Uterus (tissue), 4 donors: ENCODE measurements around the gene OAS2. TPM values are rescaled to one million over a fixed set of nuclear protein-coding genes. Genes with fewer than 3 reads are reported as not detected.

Experiments
- DNase-seq, 2 donors: peaks; one replicate each; pipeline ENCODE4 v3.0.0-alpha.2; 2019 to 2020
- H3K27ac ChIP-seq, 2 donors: fragments of 200-600 bp; sonication (generic); 1 replicate in 1 of 2; 2 replicates in 1 of 2; pipeline ENCODE4 v1.5.1; 2016 to 2018
- H3K27me3 ChIP-seq, 2 donors: fragments of 200-600 bp; sonication (generic); one replicate each; pipeline ENCODE4 v1.5.1; 2018 to 2019; ENCODE audit warnings: control low read depth in 1 of 2
- H3K36me3 ChIP-seq, 2 donors: fragments of 200-600 bp; sonication (generic); one replicate each; pipeline ENCODE4 v1.5.1; 2019; ENCODE audit warnings: control low read depth in 1 of 2
- H3K4me1 ChIP-seq, 2 donors: fragments of 200-600 bp; sonication (generic); one replicate each; pipeline ENCODE4 v1.5.1; 2018 to 2019; ENCODE audit warnings: control low read depth in 1 of 2
- H3K4me3 ChIP-seq, 2 donors: fragments of 200-600 bp; sonication (generic); 1 replicate in 1 of 2; 2 replicates in 1 of 2; pipeline ENCODE4 v1.5.1; 2018 to 2019; ENCODE audit warnings: mild to moderate bottlenecking in 1 of 2
- H3K9me3 ChIP-seq, 2 donors: fragments of 200-600 bp; sonication (generic); one replicate each; pipeline ENCODE4 v1.5.1; 2019; ENCODE audit warnings: control low read depth in 1 of 2
- POLR2A ChIP-seq, 2 donors: fragments of 450-650 bp; IDR thresholded peaks; one replicate each; pipeline ENCODE4 v1.6.1; 2016; ENCODE audit warnings: antibody characterized with exemption in 2 of 2, mild to moderate bottlenecking in 1 of 2, moderate library complexity in 1 of 2
- intact Hi-C: fragments of 100-400 bp; cut with DNase I; formaldehyde crosslinking; loops from one replicate; pipeline ENCODE4 v1.15.1; 2023; ENCODE audit warnings: low total_unique reads
- total RNA-seq, 4 donors: library from RNA; depleted of rRNA in 3 of 4; stranded (reverse); fragments of >200 nt in 3 of 4; gene quantifications; one replicate each; pipeline versions ENCODE4 v1.1.0 to v1.2.4, GENCODE V29; 2014 to 2023
- TF ChIP-seq, protein P1 (sequence below), 4 experiments: fragments of 200-600 bp in 2 of 4; fragments of 450-650 bp in 2 of 4; sonication (generic) in 2 of 4; IDR thresholded peaks; one replicate each; pipeline ENCODE4 v1.5.1; 2016 to 2019; ENCODE audit warnings: antibody characterized with exemption in 4 of 4, mild to moderate bottlenecking in 2 of 4, moderate library complexity in 1 of 4
- donor health status: DM: yes; HTN: yes; CAD: no.

Gene OAS2
- total RNA-seq, 4 donors from 2014 or later = 0.59 to 18.1 (median 6.1) TPM

DNA sequence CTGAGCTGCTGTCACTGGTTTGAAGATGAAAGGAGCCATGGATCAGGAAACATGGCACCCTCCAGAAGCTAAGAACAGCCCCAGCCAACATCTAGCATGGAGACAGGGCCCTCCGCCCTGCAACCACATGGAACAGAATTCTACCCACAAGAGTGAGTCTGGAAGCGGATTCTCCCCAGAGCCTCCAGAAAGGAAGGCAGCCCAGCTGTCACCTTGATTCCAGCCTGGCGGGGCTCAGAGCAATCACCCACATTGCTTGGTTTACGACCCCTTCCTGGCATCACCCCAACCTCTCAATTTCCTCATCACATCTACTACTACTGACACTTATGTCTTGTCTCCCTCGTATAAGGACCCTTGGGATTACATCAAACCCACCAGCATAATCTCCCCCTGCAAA, 38.5 kb downstream of the OAS2 start:
- no peaks in the 10 kb centered on the region for H3K4me1 ChIP-seq
- DNase-seq = no peak
- H3K27ac ChIP-seq = no peak overlapping the region
- intact Hi-C loops = no loop called here
- no peak overlapping the region for H3K4me3 ChIP-seq
- H3K9me3 ChIP-seq = no peaks in the 10 kb centered on the region
- no peaks in the 10 kb centered on the region for H3K27me3 ChIP-seq
- no peaks in the 10 kb centered on the region for H3K36me3 ChIP-seq
- TF ChIP-seq POLR2A (IDR thresholded peaks at IDR 0.05) = no peak
- TF ChIP-seq, protein P1, sequence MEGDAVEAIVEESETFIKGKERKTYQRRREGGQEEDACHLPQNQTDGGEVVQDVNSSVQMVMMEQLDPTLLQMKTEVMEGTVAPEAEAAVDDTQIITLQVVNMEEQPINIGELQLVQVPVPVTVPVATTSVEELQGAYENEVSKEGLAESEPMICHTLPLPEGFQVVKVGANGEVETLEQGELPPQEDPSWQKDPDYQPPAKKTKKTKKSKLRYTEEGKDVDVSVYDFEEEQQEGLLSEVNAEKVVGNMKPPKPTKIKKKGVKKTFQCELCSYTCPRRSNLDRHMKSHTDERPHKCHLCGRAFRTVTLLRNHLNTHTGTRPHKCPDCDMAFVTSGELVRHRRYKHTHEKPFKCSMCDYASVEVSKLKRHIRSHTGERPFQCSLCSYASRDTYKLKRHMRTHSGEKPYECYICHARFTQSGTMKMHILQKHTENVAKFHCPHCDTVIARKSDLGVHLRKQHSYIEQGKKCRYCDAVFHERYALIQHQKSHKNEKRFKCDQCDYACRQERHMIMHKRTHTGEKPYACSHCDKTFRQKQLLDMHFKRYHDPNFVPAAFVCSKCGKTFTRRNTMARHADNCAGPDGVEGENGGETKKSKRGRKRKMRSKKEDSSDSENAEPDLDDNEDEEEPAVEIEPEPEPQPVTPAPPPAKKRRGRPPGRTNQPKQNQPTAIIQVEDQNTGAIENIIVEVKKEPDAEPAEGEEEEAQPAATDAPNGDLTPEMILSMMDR (IDR thresholded peaks at IDR 0.05) = no peak

DNA sequence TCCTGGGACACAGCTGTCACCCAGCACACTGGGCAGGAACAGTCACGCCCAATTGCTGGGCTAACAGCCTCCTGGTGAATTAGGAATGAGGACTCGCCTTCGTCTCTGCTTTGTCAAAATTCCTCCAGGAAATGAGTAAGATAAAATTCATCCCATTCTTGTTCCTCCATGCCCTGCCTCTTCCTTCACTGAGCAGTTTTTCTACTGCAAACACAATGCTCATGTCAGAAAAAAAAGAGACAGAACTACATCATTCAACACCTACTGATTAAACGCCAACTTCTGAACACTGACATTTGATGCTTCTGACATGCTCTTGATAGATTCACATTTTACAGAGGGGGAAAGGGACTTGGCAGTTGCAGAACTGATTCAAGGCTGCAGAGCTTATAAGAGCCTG, 40.7 kb downstream of the OAS2 start:
- no peak overlapping the region for H3K4me3 ChIP-seq
- H3K27ac ChIP-seq = no peak overlapping the region
- no peak for DNase-seq
- H3K4me1 ChIP-seq = no peaks in the 10 kb centered on the region
- no peaks in the 10 kb centered on the region for H3K36me3 ChIP-seq
- no peaks in the 10 kb centered on the region for H3K27me3 ChIP-seq
- TF ChIP-seq, protein P1 (IDR thresholded peaks at IDR 0.05) = no peak
- TF ChIP-seq POLR2A (IDR thresholded peaks at IDR 0.05) = no peak
- intact Hi-C loops = no loop called here
- no peaks in the 10 kb centered on the region for H3K9me3 ChIP-seq

DNA sequence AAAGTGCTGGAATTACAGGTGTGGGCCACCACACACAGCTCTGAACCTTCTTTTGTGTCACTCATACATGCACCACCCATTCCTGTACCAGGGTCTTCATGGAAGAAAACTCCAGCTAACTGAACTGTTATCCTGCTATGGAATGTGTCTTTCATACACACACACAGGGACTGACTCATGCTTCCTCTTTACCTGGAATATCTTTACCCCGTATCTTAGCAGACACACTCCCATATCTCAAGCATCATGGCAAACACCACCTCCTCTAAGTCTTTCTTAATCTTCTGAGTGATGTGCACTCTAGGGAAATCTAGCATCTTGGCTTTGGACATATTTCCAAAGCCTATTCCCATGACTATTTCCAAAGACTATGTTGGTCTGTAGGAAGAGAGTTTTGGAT, 43.2 kb downstream of the OAS2 start:
- no peaks in the 10 kb centered on the region for H3K9me3 ChIP-seq
- no peaks in the 10 kb centered on the region for H3K36me3 ChIP-seq
- intact Hi-C loops = no loop called here
- H3K4me1 ChIP-seq = no peaks in the 10 kb centered on the region
- H3K27me3 ChIP-seq = no peaks in the 10 kb centered on the region
- TF ChIP-seq, protein P1 (IDR thresholded peaks at IDR 0.05) = no peak
- no peak for TF ChIP-seq POLR2A (IDR thresholded peaks at IDR 0.05)
- no peak overlapping the region for H3K4me3 ChIP-seq
- H3K27ac ChIP-seq = no peak overlapping the region
- DNase-seq = no peak

DNA sequence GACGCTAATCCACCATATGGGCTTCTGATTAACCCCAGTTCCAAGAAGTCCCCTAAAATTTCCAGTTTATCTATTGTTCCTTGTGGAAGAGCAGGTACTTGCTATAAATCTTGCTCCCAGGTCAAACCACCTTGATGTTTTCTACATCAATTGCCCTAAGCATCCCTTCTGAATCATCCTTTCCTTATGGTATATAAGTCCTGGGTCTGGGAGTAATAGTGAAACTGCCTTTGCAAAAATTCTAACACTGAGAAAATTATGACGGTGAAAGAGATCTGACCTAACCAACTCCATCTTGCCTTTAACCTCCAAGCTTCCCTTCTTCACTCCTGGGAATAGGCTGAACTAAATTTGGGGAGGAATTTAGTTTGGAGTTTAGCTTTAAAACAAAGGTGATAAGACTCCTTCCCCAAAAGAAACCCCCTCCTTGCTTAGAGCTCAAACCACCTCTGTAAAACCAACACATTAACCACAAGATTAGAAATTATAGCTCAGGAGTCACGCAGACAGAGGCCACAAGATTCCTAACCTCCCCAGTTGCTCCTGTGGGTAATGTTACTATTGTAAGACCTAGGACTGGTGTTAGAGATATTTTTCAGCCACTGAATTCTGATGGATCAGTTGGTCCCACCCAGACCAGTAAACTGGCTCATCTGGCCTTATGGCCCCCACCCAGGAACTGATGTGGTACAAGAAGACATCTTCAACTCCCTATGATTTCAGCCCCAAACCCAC, 44.4 kb downstream of the OAS2 start:
- Histone ChIP-seq H3K36me3 (no peaks in the 10 kb centered on the region), H3K4me3 (no peak overlapping the region), H3K27me3 (no peaks in the 10 kb centered on the region), H3K9me3 (no peaks in the 10 kb centered on the region), H3K4me1 (no peaks in the 10 kb centered on the region), H3K27ac (no peak overlapping the region)
- TF ChIP-seq POLR2A (IDR thresholded peaks at IDR 0.05) = no peak
- TF ChIP-seq, protein P1 (IDR thresholded peaks at IDR 0.05) = no peak
- intact Hi-C loops = no loop called here
- no peak for DNase-seq

DNA sequence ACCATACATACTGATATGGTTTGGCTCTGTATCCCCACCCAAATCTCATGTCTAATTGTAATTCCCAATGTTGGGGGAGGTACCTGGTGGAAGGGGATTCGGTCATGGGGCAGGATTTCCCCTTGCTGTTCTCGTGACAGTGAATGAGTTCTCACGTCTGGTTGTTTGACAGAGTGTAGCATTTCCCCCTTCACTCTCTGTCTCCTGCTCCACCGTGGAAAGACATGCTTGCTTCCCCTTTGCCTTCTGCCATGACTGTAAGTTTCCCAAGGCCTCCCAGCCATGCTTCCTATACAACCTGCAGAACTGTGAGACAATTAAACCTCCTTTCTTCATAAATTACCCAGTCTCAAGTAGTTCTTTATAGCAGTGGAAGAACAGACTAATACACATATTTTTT, 49.4 kb downstream of the OAS2 start:
- no peaks in the 10 kb centered on the region for H3K36me3 ChIP-seq
- H3K27me3 ChIP-seq = no peaks in the 10 kb centered on the region
- no peaks in the 10 kb centered on the region for H3K4me1 ChIP-seq
- TF ChIP-seq, protein P1 (IDR thresholded peaks at IDR 0.05) = no peak
- TF ChIP-seq POLR2A (IDR thresholded peaks at IDR 0.05) = no peak
- intact Hi-C loops = no loop called here
- H3K9me3 ChIP-seq = no peaks in the 10 kb centered on the region
- DNase-seq = no peak
- no peak overlapping the region for H3K4me3 ChIP-seq
- no peak overlapping the region for H3K27ac ChIP-seq
